NCI-H82 treated with DMSO at 0.1 percent for 48 hours (cell line): ENCODE measurements around the gene CCDC50.
A peak's percentile ranks its signal among the peaks of the same experiment; 100 is the strongest.

Experiments used
- DNase-seq: peaks from one replicate; lab custom pipeline; 2025; ENCODE audit not compliant: unreplicated experiment; lab: John Stamatoyannopoulos, UW

The CCDC50 gene

GRCh38 chr3:191328962-191329653 is at the start of gene CCDC50:
Gene CCDC50 (plus strand): TSS chr3:191329394. CDS start chr3:191329675, 281 bp downstream.
- DNase-seq, result peak; percentile 60

GRCh38 chr3:191280111-191280510 is 49.1 kb upstream of the CCDC50 start:
- no peak for DNase-seq

GRCh38 chr3:191280882-191281281 is 48.3 kb upstream of the CCDC50 start:
- DNase-seq, result no peak

- DNase-seq, result no peak
These were observed 46.7 kb upstream of the CCDC50 start for GRCh38 chr3:191282251-191283185.

- no peak for DNase-seq
These were observed 45.8 kb upstream of the CCDC50 start for GRCh38 chr3:191283400-191283799.

- no peak for DNase-seq
These were observed 38.7 kb upstream of the CCDC50 start for GRCh38 chr3:191290311-191291025.

GRCh38 chr3:191292243-191293015 is 36.8 kb upstream of the CCDC50 start:
- DNase-seq, result no peak

- no peak for DNase-seq
These were observed 34.9 kb upstream of the CCDC50 start for GRCh38 chr3:191294291-191294690.

- DNase-seq, result no peak
These were observed 33.1 kb upstream of the CCDC50 start for GRCh38 chr3:191296041-191296541.

GRCh38 chr3:191298846-191299245 is 30.3 kb upstream of the CCDC50 start:
- DNase-seq, result no peak

GRCh38 chr3:191300422-191300821 is 28.8 kb upstream of the CCDC50 start:
- no peak for DNase-seq

GRCh38 chr3:191301017-191301416 is 28.2 kb upstream of the CCDC50 start:
- DNase-seq, result no peak

GRCh38 chr3:191301782-191302411 is 27.3 kb upstream of the CCDC50 start:
- no peak for DNase-seq

GRCh38 chr3:191302451-191302850 is 26.7 kb upstream of the CCDC50 start:
- no peak for DNase-seq

GRCh38 chr3:191303596-191303995 is 25.6 kb upstream of the CCDC50 start:
- DNase-seq, result no peak

GRCh38 chr3:191306428-191306827 is 22.8 kb upstream of the CCDC50 start:
- no peak for DNase-seq

- DNase-seq, result no peak
These were observed 21.9 kb upstream of the CCDC50 start for GRCh38 chr3:191307341-191307740.

GRCh38 chr3:191313296-191313695 is 15.9 kb upstream of the CCDC50 start:
- DNase-seq, result no peak

GRCh38 chr3:191314109-191314728 is 15.0 kb upstream of the CCDC50 start:
- no peak for DNase-seq
